Keratinocyte (primary cell): Measurements from ENCODE around the gene UBQLN4. TPM values are rescaled to one million over a fixed set of nuclear protein-coding genes. Genes with fewer than 3 reads are reported as not detected.

ENCODE experiments used
- DNase-seq: peaks from one replicate; pipeline ENCODE4 v3.0.0-alpha.2; 2011; ENCODE audit warnings: low read depth, missing footprints, low spot score
- FAIRE-seq: peaks from 2 replicates; lab custom pipeline; 2011; peaks lifted over from hg19 to GRCh38; lab: Jason Lieb, UNC
- H2AFZ ChIP-seq: 2 replicates; pipeline ENCODE4 v1.6.0; 2012; ENCODE audit warnings: low read length, control low read depth, inconsistent platforms; ENCODE audit not compliant: control insufficient read depth
- H3K27ac ChIP-seq: 2 replicates; pipeline ENCODE4 v1.5.1; 2011; ENCODE audit warnings: low read length; ENCODE audit not compliant: control insufficient read depth, insufficient read depth
- H3K27me3 ChIP-seq: 3 replicates; pipeline ENCODE4 v1.6.0; 2011; ENCODE audit warnings: low read length; ENCODE audit not compliant: control insufficient read depth, insufficient read depth; ENCODE audit errors: extremely low read depth
- H3K36me3 ChIP-seq, 2 experiments: 2 replicates in 1 of 2; 3 replicates in 1 of 2; pipeline ENCODE4 v1.5.1; 2011; ENCODE audit warnings: low read length in 2 of 2, mild to moderate bottlenecking in 1 of 2; ENCODE audit not compliant: control insufficient read depth in 2 of 2, insufficient read depth in 2 of 2; ENCODE audit errors: extremely low read depth in 1 of 2
- H3K4me1 ChIP-seq: 3 replicates; pipeline ENCODE4 v1.5.1; 2011; ENCODE audit warnings: low read length; ENCODE audit not compliant: control insufficient read depth, insufficient read depth; ENCODE audit errors: extremely low read depth
- H3K4me2 ChIP-seq: 3 replicates; pipeline ENCODE4 v1.6.0; 2011; ENCODE audit warnings: low read depth, low read length; ENCODE audit not compliant: control insufficient read depth, insufficient read depth; ENCODE audit errors: extremely low read depth
- H3K4me3 ChIP-seq, 3 experiments: fragments of 200-600 bp in 1 of 3; sonication (generic) in 1 of 3; 2 replicates in 2 of 3; 3 replicates in 1 of 3; pipeline ENCODE4 v1.5.1; 2011 to 2016; ENCODE audit warnings: low read length in 3 of 3, mild to moderate bottlenecking in 3 of 3, control low read depth in 2 of 3, inconsistent platforms in 1 of 3, low read depth in 1 of 3, mixed read lengths in 1 of 3, mixed run types in 1 of 3, moderate library complexity in 1 of 3; ENCODE audit not compliant: control insufficient read depth in 2 of 3, insufficient read depth in 2 of 3; ENCODE audit errors: extremely low read depth in 1 of 3
- H3K79me2 ChIP-seq: 2 replicates; pipeline ENCODE4 v1.6.0; 2012; ENCODE audit warnings: low read length; ENCODE audit not compliant: control insufficient read depth, insufficient read depth
- H3K9ac ChIP-seq: 3 replicates; pipeline ENCODE4 v1.6.0; 2011; ENCODE audit warnings: low read length; ENCODE audit not compliant: control insufficient read depth, insufficient read depth; ENCODE audit errors: extremely low read depth
- H3K9me1 ChIP-seq: 3 replicates; pipeline ENCODE4 v1.6.0; 2011; ENCODE audit warnings: low read length; ENCODE audit not compliant: control insufficient read depth, insufficient read depth; ENCODE audit errors: extremely low read depth
- H3K9me3 ChIP-seq: 2 replicates; pipeline ENCODE4 v1.5.1; 2012; ENCODE audit warnings: low read depth, low read length; ENCODE audit not compliant: control insufficient read depth
- H4K20me1 ChIP-seq: 3 replicates; pipeline ENCODE4 v1.6.0; 2011; ENCODE audit warnings: low read length; ENCODE audit not compliant: control insufficient read depth, insufficient read depth; ENCODE audit errors: extremely low read depth
- CTCF ChIP-seq, 3 experiments: IDR thresholded peaks in 1 of 3; conservative IDR thresholded peaks in 1 of 3; optimal IDR thresholded peaks in 1 of 3; 2 replicates in 2 of 3; 3 replicates in 1 of 3; pipeline versions ENCODE3 to v1.5.1; 2011; ENCODE audit warnings: low read length in 3 of 3, mild to moderate bottlenecking in 3 of 3, moderate library complexity in 2 of 3, control low read depth in 1 of 3, inconsistent platforms in 1 of 3; ENCODE audit not compliant: insufficient read depth in 2 of 3; ENCODE audit errors: extremely low read depth in 1 of 3
- EZH2 ChIP-seq: IDR thresholded peaks from one replicate; pipeline ENCODE4 v1.6.1; 2012; ENCODE audit warnings: inconsistent platforms, mild to moderate bottlenecking, low read length, moderate library complexity
- dilution Hi-C: fragments of 300-500 bp; cut with MboI; formaldehyde crosslinking; loops from one replicate; pipeline ENCODE4 v1.7.0; 2020; ENCODE audit warnings: low sequenced_read_pairs; ENCODE audit not compliant: extremely low pct_ligation_motif_present
- polyA plus RNA-seq, 5 experiments: library from polyadenylated mRNA; depleted of rRNA in 3 of 5; stranded (reverse) in 3 of 5; stranded (forward) in 1 of 5; unstranded in 1 of 5; fragments of >200 nt; gene quantifications; 1 replicate in 1 of 5; 2 replicates in 3 of 5; 3 replicates in 1 of 5; pipeline versions ENCODE4 v1.2.1 to v1.2.3, GENCODE V29; 2011 to 2012; ENCODE audit warnings: missing spikeins in 2 of 5, low read depth in 1 of 5, low replicate concordance in 1 of 5

UBQLN4 gene
- polyA plus RNA-seq, 1 donor (not counting 4 experiments of a cell fraction or from before 2014, with no cell fraction given) = 35.8 TPM

GRCh38 chr1:156090840-156091188 lies 37.2 kb upstream of the UBQLN4 start:
- H3K27me3 ChIP-seq = no peaks in the 10 kb centered on the region
- H4K20me1 ChIP-seq = no peaks in the 10 kb centered on the region
- H3K9me1 ChIP-seq = no peaks in the 10 kb centered on the region
- H3K79me2 ChIP-seq = no peaks in the 10 kb centered on the region
- no peak overlapping the region for H3K4me2 ChIP-seq
- no peaks in the 10 kb centered on the region for H3K9me3 ChIP-seq
- H3K27ac ChIP-seq = no peak overlapping the region
- no peak overlapping the region for H2AFZ ChIP-seq
- no peaks in the 10 kb centered on the region for H3K36me3 ChIP-seq
- dilution Hi-C loops = no loop called here
- H3K4me1 ChIP-seq = peaks cover 4% of the 10 kb centered on the region
- H3K9ac ChIP-seq = no peak overlapping the region
- FAIRE-seq (peak; percentile 41), DNase-seq (peak; percentile 58)
- no peak overlapping the region for H3K4me3 ChIP-seq
- TF ChIP-seq EZH2 = no peak
- TF ChIP-seq CTCF (optimal IDR thresholded peaks at IDR 0.05 in 1 of 3, IDR thresholded peaks at IDR 0.05 in 1 of 3, conservative IDR thresholded peaks at IDR 0.05 in 1 of 3; ENCODE audit: extremely low read depth in 1 of 3, insufficient read depth in 2 of 3, low read length in 3 of 3) = peak; percentile 78 to 86 (median 81)

GRCh38 chr1:156090138-156090839 lies 36.7 kb upstream of the UBQLN4 start:
- Histone ChIP-seq H3K9me1 (no peaks in the 10 kb centered on the region), H3K4me2 (no peak overlapping the region), H3K36me3 (no peaks in the 10 kb centered on the region), H3K9me3 (no peaks in the 10 kb centered on the region), H4K20me1 (no peaks in the 10 kb centered on the region), H3K4me3 (no peak overlapping the region), H3K9ac (no peak overlapping the region), H3K27me3 (no peaks in the 10 kb centered on the region), H3K79me2 (no peaks in the 10 kb centered on the region), H3K27ac (no peak overlapping the region), H2AFZ (no peak overlapping the region), H3K4me1 (no peaks in the 10 kb centered on the region)
- dilution Hi-C loops = no loop called here
- DNase-seq (no peak), FAIRE-seq (no peak)
- TF ChIP-seq CTCF (optimal IDR thresholded peaks at IDR 0.05 in 1 of 3, IDR thresholded peaks at IDR 0.05 in 1 of 3, conservative IDR thresholded peaks at IDR 0.05 in 1 of 3; ENCODE audit: extremely low read depth in 1 of 3, insufficient read depth in 2 of 3, low read length in 3 of 3) (no peak), EZH2 (no peak)
